GM12878 (cell line): ENCODE measurements around the gene SSBP3. TPM values are rescaled to one million over a fixed set of nuclear protein-coding genes. Genes with fewer than 3 reads are reported as not detected.

Experiments
- ATAC-seq: fragments of 200-7000 bp; cut with Tn5 transposase; 3 replicates; pipeline ENCODE4 v1.9.1; 2020; ENCODE audit warnings: mild to moderate bottlenecking, moderate library complexity
- Bru-seq: library from RNA; stranded (reverse); fragments of 400-500 nt; gene quantifications from one replicate; lab custom pipeline; 2021; lab: Mats Ljungman, UMichigan
- BruChase-seq, 2 experiments: library from RNA; stranded (reverse); fragments of 400-500 nt; gene quantifications; one replicate each; lab custom pipeline; 2021; lab: Mats Ljungman, UMichigan
- BruUV-seq: library from RNA; stranded (reverse); fragments of 400-500 nt; replicated peaks from 2 replicates; lab custom pipeline; 2021; lab: Mats Ljungman, UMichigan
- CTCF ChIA-PET: fragments of 300-600 bp; sonication (Branson Sonifier 250); formaldehyde crosslinking; extraction: SDS; loops from one replicate; lab custom pipeline; 2021; ENCODE audit warnings: inconsistent platforms; lab: Yijun Ruan, JAX
- POLR2A ChIA-PET: fragments of 350-600 bp; formaldehyde crosslinking; extraction: SDS; loops from one replicate; lab custom pipeline; 2021; ENCODE audit warnings: inconsistent platforms; lab: Charles Lee
- RAD21 ChIA-PET: fragments of 300-600 bp; sonication (Branson Sonifier 250); formaldehyde crosslinking; loops from one replicate; lab custom pipeline; 2023; ENCODE audit warnings: antibody characterized with exemption; ENCODE audit not compliant: unreplicated experiment; lab: Charles Lee
- SMC1A ChIA-PET: fragments of 300-600 bp; sonication (Branson Sonifier 250); formaldehyde crosslinking; loops from one replicate; lab custom pipeline; 2023; ENCODE audit not compliant: unreplicated experiment, uncharacterized antibody; lab: Charles Lee
- DNase-seq: peaks from one replicate; pipeline ENCODE4 v3.0.0-alpha.2; 2011; ENCODE audit warnings: low read depth, low spot score
- FAIRE-seq: peaks from 3 replicates; lab custom pipeline; 2011; peaks lifted over from hg19 to GRCh38; lab: Jason Lieb, UNC
- H2AFZ ChIP-seq: 2 replicates; pipeline ENCODE4 v1.6.0; 2011; ENCODE audit warnings: low read depth, low read length, control low read depth; ENCODE audit not compliant: control insufficient read depth
- H3K27ac ChIP-seq: 2 replicates; pipeline ENCODE4 v1.5.1; 2011; ENCODE audit warnings: control low read depth; ENCODE audit not compliant: control insufficient read depth, insufficient read depth
- H3K27me3 ChIP-seq, 2 experiments: replicated peaks in 1 of 2; 2 replicates each; pipeline versions ENCODE4 v1.6.0 to v1.6.1; 2011; ENCODE audit warnings: low read length in 1 of 2; ENCODE audit not compliant: control insufficient read depth in 2 of 2, insufficient read depth in 2 of 2
- H3K36me3 ChIP-seq, 2 experiments: 2 replicates each; pipeline ENCODE4 v1.5.1; 2011; ENCODE audit warnings: low read length in 1 of 2; ENCODE audit not compliant: control insufficient read depth in 2 of 2, insufficient read depth in 2 of 2
- H3K4me1 ChIP-seq: 2 replicates; pipeline ENCODE4 v1.6.1; 2011; ENCODE audit warnings: mild to moderate bottlenecking, low read length, moderate library complexity, mixed read lengths; ENCODE audit not compliant: control insufficient read depth, insufficient read depth
- H3K4me2 ChIP-seq: 2 replicates; pipeline ENCODE4 v1.6.0; 2011; ENCODE audit warnings: control low read depth; ENCODE audit not compliant: control insufficient read depth, insufficient read depth
- H3K4me3 ChIP-seq: fragments of 200-600 bp; sonication (generic); 2 replicates; pipeline ENCODE4 v1.5.1; 2016
- H3K79me2 ChIP-seq: 2 replicates; pipeline ENCODE4 v1.6.0; 2011; ENCODE audit warnings: low read length; ENCODE audit not compliant: control insufficient read depth, insufficient read depth
- H3K9ac ChIP-seq: 2 replicates; pipeline ENCODE4 v1.8.0; 2011; ENCODE audit warnings: low read length, control low read depth, mixed read lengths; ENCODE audit not compliant: control insufficient read depth, insufficient read depth
- H3K9me3 ChIP-seq: replicated peaks from 3 replicates; pipeline ENCODE4 v1.5.1; 2011; ENCODE audit warnings: mild to moderate bottlenecking, low read length; ENCODE audit not compliant: control insufficient read depth, insufficient read depth
- H4K20me1 ChIP-seq: 2 replicates; pipeline ENCODE4 v1.6.0; 2011; ENCODE audit not compliant: control insufficient read depth, insufficient read depth
- BHLHE40 ChIP-seq, 2 experiments: fragments of 450-650 bp in 1 of 2; IDR thresholded peaks; 2 replicates each; pipeline ENCODE4 v1.6.1; 2011 to 2017; ENCODE audit warnings: low read depth in 2 of 2, borderline replicate concordance in 1 of 2, improper control_type of control experiment in 1 of 2, low read length in 1 of 2, mild to moderate bottlenecking in 1 of 2
- CBX3 ChIP-seq: fragments of 200-600 bp; sonication (generic); IDR thresholded peaks from 2 replicates; pipeline ENCODE4 v1.6.1; 2016; ENCODE audit warnings: low read depth, borderline replicate concordance
- CHD4 ChIP-seq: fragments of 200-600 bp; sonication (generic); IDR thresholded peaks from 2 replicates; pipeline ENCODE4 v1.6.1; 2016; ENCODE audit warnings: mild to moderate bottlenecking
- CREB1 ChIP-seq: IDR thresholded peaks from 2 replicates; pipeline ENCODE4 v1.6.1; 2012; ENCODE audit warnings: low read depth, mild to moderate bottlenecking, inconsistent platforms
- CREM ChIP-seq: IDR thresholded peaks from 2 replicates; pipeline ENCODE4 v1.6.1; 2014; ENCODE audit warnings: antibody characterized with exemption, low read depth
- DPF2 ChIP-seq: fragments of 450-650 bp; IDR thresholded peaks from 2 replicates; pipeline ENCODE4 v1.6.1; 2017; ENCODE audit warnings: mild to moderate bottlenecking
- E4F1 ChIP-seq: fragments of 450-650 bp; IDR thresholded peaks from 2 replicates; pipeline ENCODE4 v1.6.1; 2018; ENCODE audit warnings: borderline replicate concordance, mild to moderate bottlenecking; ENCODE audit not compliant: partially characterized antibody
- EP300 ChIP-seq, 2 experiments: fragments of 150-350 bp in 1 of 2; IDR thresholded peaks; 2 replicates each; pipeline ENCODE4 v1.6.1; 2011 to 2012; ENCODE audit warnings: low read depth in 2 of 2, low read length in 2 of 2, borderline replicate concordance in 1 of 2, improper control_type of control experiment in 1 of 2, inconsistent platforms in 1 of 2; ENCODE audit not compliant: control insufficient read depth in 1 of 2
- HCFC1 ChIP-seq: fragments of 150-350 bp; IDR thresholded peaks from 2 replicates; pipeline ENCODE4 v1.6.1; 2014; ENCODE audit warnings: low read length
- KLF5 ChIP-seq: fragments of 450-650 bp; IDR thresholded peaks from 2 replicates; pipeline ENCODE4 v1.6.1; 2014; ENCODE audit warnings: mild to moderate bottlenecking; ENCODE audit not compliant: partially characterized antibody
- NFYB ChIP-seq: IDR thresholded peaks from 2 replicates; pipeline ENCODE4 v1.6.1; 2011; ENCODE audit warnings: low read depth, mild to moderate bottlenecking, low read length, improper control_type of control experiment, moderate library complexity; ENCODE audit not compliant: insufficient read depth
- PML ChIP-seq: IDR thresholded peaks from 2 replicates; pipeline ENCODE4 v1.6.1; 2012; ENCODE audit warnings: low read length, inconsistent platforms
- POLR2A ChIP-seq: IDR thresholded peaks from 2 replicates; pipeline ENCODE4 v1.6.1; 2011; ENCODE audit warnings: low read depth, mild to moderate bottlenecking, low read length
- POLR2AphosphoS5 ChIP-seq: IDR thresholded peaks from 2 replicates; pipeline ENCODE4 v1.6.1; 2011; ENCODE audit warnings: mild to moderate bottlenecking, low read length, inconsistent platforms
- RELA ChIP-seq: fragments of 450-650 bp; IDR thresholded peaks from 2 replicates; pipeline ENCODE4 v1.8.0; 2014; ENCODE audit warnings: borderline replicate concordance; ENCODE audit not compliant: partially characterized antibody
- SMARCA5 ChIP-seq: fragments of 450-650 bp; IDR thresholded peaks from 2 replicates; pipeline ENCODE4 v1.6.1; 2017; ENCODE audit warnings: mild to moderate bottlenecking
- YY1 ChIP-seq: IDR thresholded peaks from 2 replicates; pipeline ENCODE4 v1.6.1; 2011; ENCODE audit warnings: low read depth, mild to moderate bottlenecking, low read length
- WGBS: methylation state at CpG from one replicate; pipeline ENCODE4 v1.1.6; 2016; ENCODE audit warnings: low lambda C conversion rate; ENCODE audit not compliant: insufficient replicate concordance, insufficient coverage; ENCODE audit errors: missing lambda C conversion rate; 5-methylcytosine and 5-hydroxymethylcytosine counted together
- in situ Hi-C: fragments of 300-500 bp; cut with MboI; formaldehyde crosslinking; loops from 9 replicates; pipeline ENCODE4 v1.14.3; 2018; ENCODE audit warnings: mixed read lengths
- intact Hi-C: fragments of 100-400 bp; cut with micrococcal nuclease; formaldehyde crosslinking; loops from one replicate; pipeline ENCODE4 v1.14.2; 2022; ENCODE audit not compliant: unreplicated experiment
- long read RNA-seq, 2 experiments: library from polyadenylated mRNA; unstranded; transcript quantifications; one replicate each; pipeline ENCODE4 v2.0.0, GENCODE V29; 2019 to 2020
- polyA minus RNA-seq, 3 experiments: library from RNA; depleted of rRNA, polyadenylated mRNA; stranded (reverse); fragments of >200 nt; gene quantifications; 2 replicates each; pipeline ENCODE4 v1.2.3, GENCODE V29; 2011
- polyA plus RNA-seq, 11 experiments: library from polyadenylated mRNA; depleted of rRNA in 4 of 11; unstranded in 6 of 11; stranded (reverse) in 5 of 11; fragments of >200 nt; fragmentation: Nextera tagmentation in 4 of 11; fragmentation: Illumina TruSeq in 1 of 11; extraction: Ambion mirVana in 4 of 11; extraction: Trizol in 1 of 11; gene quantifications; 1 replicate in 1 of 11; 2 replicates in 10 of 11; pipeline versions ENCODE4 v1.2.1 to v1.2.3, GENCODE V29; 2011 to 2016; ENCODE audit warnings: inconsistent platforms in 2 of 11, missing spikeins in 2 of 11, low read depth in 1 of 11
- total RNA-seq, 4 experiments: library from RNA; depleted of rRNA in 3 of 4; stranded (reverse); fragments of >200 nt in 3 of 4; fragmentation: Illumina TruSeq in 1 of 4; extraction: Trizol in 1 of 4; gene quantifications; 2 replicates each; pipeline versions ENCODE4 v1.2.1 to v1.2.3, GENCODE V29; 2013 to 2021

The SSBP3 gene
- total RNA-seq (2013; cell fraction: nucleolus; rRNA removed) = 27.4 and 27.5 TPM in 2 replicates
- 15.8 and 16.1 TPM in 2 replicates for total RNA-seq (2014; rRNA removed)
- 16.7 and 21.5 TPM in 2 replicates for total RNA-seq (2014; rRNA removed; fragmentation: Illumina TruSeq; extraction: Trizol)
- 50.4 and 51.7 TPM in 2 replicates for total RNA-seq (2021)
- polyA plus RNA-seq (2011; ENCODE audit: low read depth) = 10.0 TPM
- 8.1 and 18.0 TPM in 2 replicates for polyA plus RNA-seq (2011; rRNA removed)
- 15.5 and 16.6 TPM in 2 replicates for polyA plus RNA-seq (2011; cell fraction: cytosol; rRNA removed)
- 31.4 and 44.2 TPM in 2 replicates for polyA plus RNA-seq (2011; cell fraction: nucleus; rRNA removed)
- polyA plus RNA-seq (2012) = 22.0 and 30.8 TPM in 2 replicates
- polyA plus RNA-seq (2014; fragmentation: Illumina TruSeq; extraction: Trizol) = 38.8 and 40.3 TPM in 2 replicates
- polyA plus RNA-seq (2014; fragmentation: Nextera tagmentation; extraction: Ambion mirVana) = 1 to 10 TPM; 4.1 to 7.9 TPM
- 30.1 and 41.9 TPM in 2 replicates for polyA plus RNA-seq (2014; rRNA removed)
- 1 to 10 TPM; 6.4 to 6.6 TPM for polyA plus RNA-seq (2016; fragmentation: Nextera tagmentation; extraction: Ambion mirVana)
- polyA minus RNA-seq (2011; rRNA and poly(A)+ RNA removed) = 9.3 and 10.4 TPM in 2 replicates
- 7.1 and 10.2 TPM in 2 replicates for polyA minus RNA-seq (2011; cell fraction: cytosol; rRNA and poly(A)+ RNA removed)
- 3.7 and 11.5 TPM in 2 replicates for polyA minus RNA-seq (2011; cell fraction: nucleus; rRNA and poly(A)+ RNA removed)
- Bru-seq, nascent RNA = percentile 75 among the genes with signal in this experiment
- BruChase-seq, experiment 1, labeled RNA remaining after a 6-hour chase = percentile 83 among the genes with signal in this experiment
- percentile 79 among the genes with signal in this experiment for BruChase-seq, experiment 2, labeled RNA remaining after a 2-hour chase
- long read RNA-seq, experiment 1, partial matches to known transcripts = 7 of 8 reads
- long read RNA-seq, experiment 1, other reads (novel, unspliced or antisense) = 1 of 8 reads
- long read RNA-seq, experiment 2, partial matches to known transcripts = 1 of 6 reads
- long read RNA-seq, experiment 2, other reads (novel, unspliced or antisense) = 5 of 6 reads

DNA sequence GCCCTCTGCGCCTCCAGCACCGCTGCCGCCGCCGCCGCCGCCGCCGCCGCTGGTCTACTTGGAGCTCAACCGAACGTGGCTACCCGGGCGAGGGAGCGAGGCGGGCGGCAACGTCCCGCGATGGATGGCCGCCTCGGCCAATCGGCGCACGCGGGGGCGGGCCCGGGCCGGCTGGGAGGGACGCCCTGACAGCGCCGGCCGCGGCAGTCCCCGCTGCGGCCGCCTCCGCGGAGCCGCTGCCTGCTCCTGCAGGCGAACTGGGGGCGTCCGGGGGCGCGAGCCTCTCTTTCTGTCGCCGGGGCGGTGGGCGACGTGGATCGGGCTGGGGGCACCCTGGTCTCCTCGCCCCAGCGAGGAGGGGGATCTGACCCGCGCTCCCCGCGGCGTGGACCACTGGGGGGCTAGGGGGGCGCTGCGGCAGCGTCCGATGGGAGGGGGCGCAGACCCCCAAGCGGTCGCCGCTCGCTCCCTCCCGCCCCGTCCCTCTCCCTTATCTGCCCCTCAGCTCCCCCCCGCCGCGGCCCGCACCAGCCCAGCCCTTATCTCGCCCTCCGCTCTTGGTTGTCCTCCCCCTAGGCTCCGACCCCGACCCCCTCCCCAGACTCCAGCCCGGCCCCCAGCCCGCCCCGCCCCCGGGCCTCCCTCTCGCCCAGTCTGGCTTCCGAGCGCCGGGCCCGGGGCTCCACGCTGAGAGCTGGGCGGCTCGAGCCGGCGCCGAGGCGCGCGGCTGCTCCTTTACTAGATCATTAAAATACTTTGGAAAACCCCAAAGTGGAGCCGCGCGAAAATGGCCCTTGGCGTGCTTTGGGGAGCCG is at the start of gene SSBP3:
SSBP3 (minus strand) TSS at position 56 of the 815 bp plus-strand sequence.
- ATAC-seq (peak; percentile 90), DNase-seq (peak; percentile 60), FAIRE-seq (no peak)
- H3K9ac ChIP-seq = peak within 1 kb of the TSS; percentile 78
- ChIA-PET SMC1A (interaction anchor here (0.6 to 2.3 kb wide), 7 partner anchors 29 to 293 kb away, joined by 3 to 30 read pairs (median 5); no protein-coding TSS in a partner anchor), POLR2A (interaction anchor here (0.5 to 2.3 kb wide), 9 partner anchors 20 to 207 kb away, joined by 3 to 30 read pairs (median 6); partner anchors contain the start of genes CYB5RL and MRPL37), CTCF (interaction anchor here (1.0 to 2.3 kb wide), 7 partner anchors 25 to 133 kb away, joined by 3 to 24 read pairs (median 6); no protein-coding TSS in a partner anchor), RAD21 (interaction anchor here (0.6 to 2.5 kb wide), 19 partner anchors 8 to 461 kb away, joined by 3 to 26 read pairs (median 4); partner anchors contain the start of gene IFT25)
- WGBS = 1% methylated on average over 29 of the region's 100 CpGs
- H2AFZ ChIP-seq = peak within 1 kb of the TSS; percentile 88
- H3K79me2 ChIP-seq = peaks cover 31% of the 10 kb centered on the region
- intact Hi-C loops (loop anchor here (1.0 to 5.0 kb wide), 7 partner anchors 49 to 406 kb away; partner anchors contain the start of genes CYB5RL, MRPL37, TCEANC2 and TMEM59), in situ Hi-C loops (no loop called here)
- no peaks in the 10 kb centered on the region for H3K9me3 ChIP-seq
- no TSS peak for BruUV-seq
- peak within 1 kb of the TSS; percentile 96 for H3K4me3 ChIP-seq
- H3K27me3 ChIP-seq = no peaks in the 10 kb centered on the region
- no peaks in the 10 kb centered on the region for H4K20me1 ChIP-seq
- peak within 1 kb of the TSS; percentile 96 for H3K4me2 ChIP-seq
- peak within 1 kb of the TSS; percentile 84 for H3K27ac ChIP-seq
- H3K36me3 ChIP-seq = peaks cover 0 to 15% of the 10 kb centered on the region in 2 experiments; a peak in 3 of 4 replicates
- H3K4me1 ChIP-seq = peaks cover 38% of the 10 kb centered on the region
- peak; percentile 43; the same call in 1 of the 2 replicates for TF ChIP-seq CREM
- peak; percentile 82 for TF ChIP-seq POLR2AphosphoS5
- peak; percentile 99 for TF ChIP-seq DPF2
- peak; percentile 48 for TF ChIP-seq KLF5
- TF ChIP-seq BHLHE40 (IDR thresholded peaks at IDR 0.05; ENCODE audit: borderline replicate concordance in 1 of 2, low read depth in 2 of 2, low read length in 1 of 2) = peak in 1 of 2 experiments; percentile 63; a peak in 2 of 4 replicates
- TF ChIP-seq NFYB = peak; percentile 95
- peak; percentile 57; the same call in 1 of the 2 replicates for TF ChIP-seq SMARCA5
- no peak for TF ChIP-seq HCFC1
- no peak for TF ChIP-seq EP300 (IDR thresholded peaks at IDR 0.05; ENCODE audit: borderline replicate concordance in 1 of 2, control insufficient read depth in 1 of 2, low read depth in 2 of 2, low read length in 2 of 2)
- no peak for TF ChIP-seq PML
- no peak for TF ChIP-seq CBX3
- peak; percentile 85 for TF ChIP-seq POLR2A
- peak; percentile 28 for TF ChIP-seq RELA
- no peak for TF ChIP-seq E4F1
- peak; percentile 3; the same call in 1 of the 2 replicates for TF ChIP-seq YY1
- peak; percentile 69; the same call in 1 of the 2 replicates for TF ChIP-seq CREB1
- TF ChIP-seq CHD4 = no peak
